ENCODE measurements around the gene ENDOU. TPM values are rescaled to one million over a fixed set of nuclear protein-coding genes. Genes with fewer than 3 reads are reported as not detected.

The ENDOU gene
- total and polyA plus RNA-seq, 2 donors (not counting 3 experiments of a cell fraction or from before 2014, with no cell fraction given): not detected

DNA sequence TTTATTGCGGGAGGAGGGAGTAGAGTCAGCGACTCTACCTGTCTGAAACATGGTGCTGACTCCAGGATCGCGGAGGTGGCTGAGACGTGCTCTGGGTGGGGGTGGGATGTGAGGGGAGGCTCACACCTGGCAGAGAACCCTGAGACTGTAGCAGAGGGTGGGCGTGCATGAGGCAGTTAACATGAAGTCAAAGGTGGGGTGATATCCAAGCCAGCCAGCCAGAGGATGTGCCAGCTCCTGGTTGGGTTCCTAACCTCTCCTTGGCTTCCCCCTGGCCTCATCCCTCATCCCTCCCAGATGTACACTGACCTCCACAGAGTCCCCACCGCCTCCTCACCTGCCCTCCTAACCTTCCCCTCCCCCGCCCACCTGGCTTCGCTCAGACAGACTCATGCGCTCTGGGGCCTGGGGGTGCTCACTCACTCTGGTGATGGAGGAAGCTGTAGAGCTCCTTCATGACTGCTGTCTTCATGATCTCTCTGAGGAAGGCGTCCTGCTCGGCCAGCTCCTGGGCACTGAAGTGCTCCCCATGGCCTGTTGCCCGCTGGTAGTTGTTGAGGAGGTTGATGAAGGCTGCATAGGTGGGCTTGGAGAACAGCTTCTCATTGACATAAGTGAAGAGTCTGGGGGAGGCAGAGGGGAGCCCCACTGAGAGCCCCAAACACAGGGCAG lies 9.3 kb downstream of the ENDOU start:
- H3K4me2 ChIP-seq (ENCODE audit: insufficient read depth, low read length): no peak overlapping the region
- intact Hi-C loops (cut with micrococcal nuclease): loop anchor here (1.0 to 10.0 kb wide), 4 partner anchors 51 to 439 kb away; partner anchors contain the start of gene ASB8
- BruUV-seq (replicated peaks): no TSS peak

More for the DNA sequence above, 9.3 kb downstream of the ENDOU start:
- FAIRE-seq (no peak), DNase-seq (ENCODE audit: low read depth, low spot score) (no peak)
- dilution Hi-C loops (cut with MboI; ENCODE audit: extremely low pct_ligation_motif_present, low sequenced_read_pairs): no loop called here
- Histone ChIP-seq H3K27me3 (ENCODE audit: control insufficient read depth in 2 of 2, insufficient read depth in 2 of 2, low read length in 2 of 2) (no peaks in the 10 kb centered on the region), H3K4me1 (ENCODE audit: control insufficient read depth, extremely low read depth, insufficient read depth, low read length) (peaks cover 7% of the 10 kb centered on the region), H3K4me3 (replicated peaks in 1 of 3; ENCODE audit: insufficient read depth in 1 of 3, low read depth in 1 of 3, low read length in 3 of 3) (no peak overlapping the region), H3K9me3 (replicated peaks; ENCODE audit: control insufficient read depth, insufficient read depth, low read length) (no peaks in the 10 kb centered on the region), H3K9ac (replicated peaks; ENCODE audit: extremely low read depth, insufficient read depth, low read length) (no peak overlapping the region), H3K79me2 (ENCODE audit: control insufficient read depth, insufficient read depth, low read length) (no peaks in the 10 kb centered on the region), H3K36me3 (ENCODE audit: control insufficient read depth in 2 of 2, extremely low read depth in 1 of 2, insufficient read depth in 2 of 2, low read length in 2 of 2) (no peaks in the 10 kb centered on the region), H2AFZ (ENCODE audit: low read depth, low read length) (no peak overlapping the region), H3K27ac (ENCODE audit: insufficient read depth, low read depth, low read length) (no peak overlapping the region), H4K20me1 (replicated peaks; ENCODE audit: control insufficient read depth, extremely low read depth, insufficient read depth, low read length) (no peaks in the 10 kb centered on the region), H3K9me1 (replicated peaks; ENCODE audit: control insufficient read depth, extremely low read depth, insufficient read depth, low read length) (no peaks in the 10 kb centered on the region)
- TF ChIP-seq FOS (IDR thresholded peaks at IDR 0.05; ENCODE audit: borderline replicate concordance, insufficient read depth, low read length) (no peak), MAX (IDR thresholded peaks at IDR 0.05; ENCODE audit: insufficient read depth, insufficient read length) (no peak), GATA2 (IDR thresholded peaks at IDR 0.05; ENCODE audit: insufficient read depth, insufficient read length, low read depth, low read length) (no peak), EZH2 (IDR thresholded peaks at IDR 0.05; ENCODE audit: borderline replicate concordance, low read depth, low read length, severe bottlenecking) (no peak), POLR2A (IDR thresholded peaks at IDR 0.05; ENCODE audit: low read depth, low read length) (no peak), MYC (IDR thresholded peaks at IDR 0.05; ENCODE audit: low read depth, low read length) (no peak), CTCF (IDR thresholded peaks at IDR 0.05; ENCODE audit: extremely low read depth in 1 of 2, insufficient read depth in 1 of 2, low read depth in 1 of 2, low read length in 2 of 2) (no peak), POLR2AphosphoS5 (IDR thresholded peaks at IDR 0.05; ENCODE audit: insufficient read depth, low read depth, low read length) (no peak), JUN (IDR thresholded peaks at IDR 0.05; ENCODE audit: borderline replicate concordance, insufficient read depth, insufficient read length, low read depth) (no peak)
- POLR2A ChIA-PET: no interaction called here
- CTCF ChIA-PET: interaction anchor here (0.7 to 11.5 kb wide), 15 partner anchors 8 to 233 kb away, joined by 3 to 172 read pairs (median 6); partner anchors contain the start of genes RAPGEF3 and SLC48A1

Measured in endothelial cell of umbilical vein (primary cell).